ENCODE data around the gene RANBP6.
A peak's percentile ranks its signal among the peaks of the same experiment; 100 is the strongest.
"Not testable (repeated sequence)": the region's sequence is repeated elsewhere in the genome, so short reads cannot be mapped to it uniquely, and the experiment has no call there.

The RANBP6 gene

DNA sequence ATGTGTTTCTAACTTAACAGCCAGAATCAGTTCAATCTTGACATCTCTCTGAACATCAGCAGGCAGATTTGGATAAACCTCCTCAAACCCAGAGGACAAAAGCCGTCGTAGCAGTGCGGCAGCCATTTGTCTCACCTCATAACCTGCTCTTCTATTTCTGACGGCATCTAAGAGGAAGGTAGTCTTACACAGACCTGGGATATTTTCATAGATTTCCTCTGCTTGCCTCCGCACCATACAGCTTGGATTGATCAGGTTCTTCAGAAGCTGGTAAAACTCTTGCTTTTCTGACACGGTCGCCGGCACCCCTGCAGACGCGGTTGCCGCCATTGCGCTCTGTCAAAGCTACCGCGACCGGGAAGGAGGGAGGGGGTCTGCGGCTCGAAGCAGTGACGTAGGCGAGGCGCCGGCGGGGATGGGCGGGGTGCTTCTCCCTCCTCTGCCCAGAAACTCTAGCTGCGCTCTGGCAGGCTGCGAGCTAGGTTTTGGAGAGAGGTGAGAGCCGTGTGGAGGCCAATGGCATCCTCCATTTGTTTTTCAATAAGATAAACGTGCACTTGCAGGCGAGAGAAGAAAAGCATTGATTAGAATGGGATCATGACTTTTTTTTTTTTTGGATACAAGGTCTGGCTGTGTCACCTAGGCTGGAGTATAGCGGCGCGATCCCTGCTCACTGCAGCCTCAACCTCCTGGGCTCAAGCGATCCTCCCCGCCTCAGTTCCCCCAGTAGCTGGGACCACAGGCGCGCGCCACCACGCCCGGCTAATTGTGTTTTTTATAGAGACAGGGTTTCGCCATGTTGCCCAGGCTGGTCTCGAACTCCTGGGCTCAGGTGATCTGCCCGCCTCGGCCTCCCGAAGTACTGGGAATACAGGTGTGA, at the start of gene RANBP6:
Gene RANBP6, minus strand, starts transcription at position 347 of the 880 bp plus-strand sequence. Its CDS starts 17 bp downstream, at position 330.
- peak; percentile 73 to 85 for DNase-seq (ENCODE audit: low read depth in 1 of 2, low spot score in 1 of 2)

DNA sequence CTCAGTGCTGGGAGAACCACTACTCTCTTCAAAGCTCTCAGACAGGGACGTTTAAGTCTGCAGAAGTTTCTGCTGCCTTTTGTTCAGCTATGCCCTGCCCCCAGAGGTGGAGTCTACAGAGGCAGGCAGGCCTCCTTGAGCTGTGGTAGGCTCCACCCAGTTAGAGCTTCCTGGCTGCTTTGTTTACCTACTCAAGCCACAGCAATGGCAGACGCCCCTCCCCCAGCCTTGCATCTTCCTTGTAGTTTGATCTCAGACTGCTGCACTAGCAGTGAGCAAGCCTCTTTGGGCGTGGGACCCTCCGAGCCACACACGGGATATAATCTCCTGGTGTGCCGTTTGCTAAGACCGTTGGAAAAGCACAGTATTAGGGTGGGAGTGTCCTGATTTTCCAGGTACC, 47.7 kb upstream of the RANBP6 start:
- DNase-seq (ENCODE audit: low read depth in 1 of 2, low spot score in 1 of 2) = not testable (repeated sequence)

- no peak for DNase-seq (ENCODE audit: low read depth in 1 of 2, low spot score in 1 of 2)
Measured at GRCh38 chr9:6055666-6056065, 40.2 kb upstream of the RANBP6 start.

DNA sequence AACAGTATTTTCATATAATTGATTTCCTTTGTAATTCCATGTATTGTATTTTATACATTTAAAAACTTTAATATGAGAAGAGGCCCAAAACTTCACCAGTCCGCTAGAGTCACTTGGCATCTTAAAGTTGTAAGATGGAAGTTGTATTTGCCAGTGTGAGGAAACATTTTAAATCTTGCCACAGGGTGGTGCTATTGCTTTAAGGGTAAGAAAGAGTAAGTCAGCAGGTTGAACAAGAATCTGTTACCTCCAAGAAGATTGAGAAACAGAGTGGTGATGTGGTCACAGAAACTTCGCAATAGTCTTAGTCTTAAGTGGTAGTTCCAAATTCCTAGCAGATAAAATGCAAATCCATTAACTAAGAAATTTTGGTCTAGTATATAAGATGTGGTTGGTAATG, 39.8 kb upstream of the RANBP6 start:
- no peak for DNase-seq (ENCODE audit: low read depth in 1 of 2, low spot score in 1 of 2)

DNA sequence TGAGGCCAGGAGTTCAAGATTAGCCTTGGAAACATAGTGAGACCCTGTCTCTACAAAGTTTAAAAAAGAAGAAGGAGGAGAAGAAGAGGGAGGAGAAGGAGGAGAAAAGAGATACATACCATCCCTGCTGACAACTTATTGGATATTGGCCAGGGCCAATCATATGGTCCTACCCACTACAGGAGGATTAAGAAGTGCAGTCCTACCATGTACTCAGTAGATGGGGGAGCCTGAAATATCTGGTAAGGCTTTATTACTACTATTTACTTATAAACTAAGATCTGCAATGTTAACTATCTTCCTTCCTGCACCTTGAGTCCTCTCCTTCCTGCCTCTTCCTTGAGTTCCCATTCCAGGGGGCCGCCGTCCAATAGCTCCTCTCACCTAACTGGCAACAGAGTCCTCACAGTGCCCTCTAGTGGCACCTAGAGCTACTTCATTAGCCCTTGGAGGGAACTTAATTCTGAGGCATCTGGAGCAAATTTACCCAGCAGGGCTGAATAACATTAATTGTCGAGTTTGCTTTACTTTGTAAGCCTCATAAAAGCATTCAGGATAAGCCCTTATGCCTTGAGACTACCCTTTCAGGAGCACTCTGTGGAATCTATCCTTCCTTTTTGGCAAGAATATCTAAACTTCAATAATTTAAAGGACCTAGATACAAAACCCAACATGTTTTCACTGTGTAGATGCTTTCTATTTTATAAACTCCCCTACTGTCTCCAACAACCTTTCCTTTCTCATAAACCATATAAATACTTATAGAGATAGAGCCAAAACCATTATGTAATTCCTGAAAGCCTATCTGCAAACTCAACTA, 39.1 kb upstream of the RANBP6 start:
- peak in 1 of 2 donors; percentile 19 for DNase-seq (ENCODE audit: low read depth in 1 of 2, low spot score in 1 of 2)

DNA sequence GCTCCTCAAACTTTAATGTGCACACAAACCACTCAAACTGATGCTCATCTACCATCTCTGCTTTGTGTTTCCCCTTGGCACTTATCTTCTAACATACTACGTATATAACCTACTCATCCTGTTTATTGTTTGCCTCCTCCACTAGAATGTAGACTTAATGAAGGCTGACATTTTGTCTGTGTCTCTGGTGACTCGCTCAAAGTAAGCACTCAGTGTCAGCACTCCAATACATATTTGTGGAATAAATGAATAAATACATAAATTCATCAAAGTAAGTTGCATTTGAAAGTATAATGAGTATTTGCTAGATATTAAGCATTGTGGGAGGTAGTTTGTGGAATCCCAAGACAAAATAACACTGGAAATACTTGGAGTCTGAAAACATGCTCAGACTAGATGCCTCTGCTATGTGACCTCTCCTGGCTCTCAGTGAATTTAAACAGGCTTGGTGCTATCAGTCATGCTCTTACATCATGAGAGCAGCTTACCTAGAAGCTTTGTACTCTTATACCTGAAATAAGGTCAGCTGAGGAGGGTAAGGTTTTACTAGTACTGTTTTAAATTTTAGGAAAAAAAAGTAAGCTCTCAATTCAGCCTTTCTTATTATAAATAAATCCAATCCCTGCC, 37.0 kb upstream of the RANBP6 start:
- DNase-seq (ENCODE audit: low read depth in 1 of 2, low spot score in 1 of 2) = no peak

DNA sequence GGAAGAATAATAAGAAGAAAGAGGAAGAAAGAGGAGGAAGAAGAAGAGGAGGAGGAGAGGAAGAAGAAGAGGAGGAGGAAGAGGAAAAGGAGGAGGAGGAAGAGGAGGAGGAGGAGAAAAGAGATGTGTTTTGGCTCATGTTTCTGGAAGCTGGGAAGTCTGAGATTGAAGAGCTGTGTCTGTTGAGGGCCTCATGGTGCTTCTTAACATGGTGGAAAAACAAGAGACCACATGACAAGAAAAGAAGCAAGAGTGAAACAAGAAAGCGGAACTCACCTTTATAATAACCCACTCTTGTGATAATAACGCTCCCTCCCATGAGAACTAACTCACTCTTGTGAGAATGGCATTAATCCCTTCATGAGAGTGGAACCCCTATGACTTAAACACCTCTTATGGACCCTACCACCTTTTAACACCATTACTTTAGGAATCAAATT, 36.1 kb upstream of the RANBP6 start:
- no peak for DNase-seq (ENCODE audit: low read depth in 1 of 2, low spot score in 1 of 2)

DNA sequence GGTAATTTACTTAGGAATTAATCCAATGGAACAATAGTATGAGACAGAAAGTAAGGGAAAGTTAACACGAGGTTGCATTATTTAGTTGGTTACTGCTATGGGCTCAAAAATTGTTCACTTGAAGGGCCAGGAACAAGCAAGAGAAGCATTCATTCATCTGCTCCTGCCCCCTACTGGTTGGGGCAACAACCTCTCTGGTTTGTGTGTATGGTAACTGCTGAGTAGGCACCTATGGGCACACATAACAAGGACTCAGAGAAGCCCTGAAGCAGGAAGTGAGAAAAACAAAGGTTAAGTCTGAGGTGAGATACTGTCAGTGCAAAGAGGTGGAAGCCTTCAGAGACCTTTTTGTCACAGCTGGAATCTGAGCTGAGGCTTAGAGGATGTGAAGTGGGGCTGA, 34.4 kb upstream of the RANBP6 start:
- DNase-seq (ENCODE audit: low read depth in 1 of 2, low spot score in 1 of 2) = no peak

- DNase-seq (ENCODE audit: low read depth in 1 of 2, low spot score in 1 of 2) = no peak
Measured at GRCh38 chr9:6048039-6048438, 32.6 kb upstream of the RANBP6 start.

GRCh38 chr9:6047020-6047419, 31.6 kb upstream of the RANBP6 start:
- DNase-seq (ENCODE audit: low read depth in 1 of 2, low spot score in 1 of 2) = no peak

DNA sequence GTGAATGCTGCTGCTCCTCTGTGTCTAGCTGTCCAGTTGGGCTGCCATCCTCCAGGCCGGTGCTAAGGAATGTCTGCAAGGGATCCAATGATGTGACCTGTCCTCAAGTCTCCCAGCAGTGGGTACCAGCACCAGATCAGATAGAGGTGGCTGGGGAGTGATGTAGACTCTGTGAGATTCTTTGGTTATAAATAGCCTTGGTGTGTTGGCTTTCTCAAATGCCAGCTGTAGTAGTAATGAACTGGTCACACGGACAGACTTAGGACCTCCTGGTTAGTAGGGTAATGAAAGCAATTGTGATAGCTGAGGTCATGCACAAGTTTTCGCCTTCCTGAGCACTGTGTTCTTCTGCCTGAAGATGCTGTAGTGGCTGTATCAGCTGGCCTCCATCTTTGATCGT, 29.9 kb upstream of the RANBP6 start:
- no peak for DNase-seq (ENCODE audit: low read depth in 1 of 2, low spot score in 1 of 2)

DNA sequence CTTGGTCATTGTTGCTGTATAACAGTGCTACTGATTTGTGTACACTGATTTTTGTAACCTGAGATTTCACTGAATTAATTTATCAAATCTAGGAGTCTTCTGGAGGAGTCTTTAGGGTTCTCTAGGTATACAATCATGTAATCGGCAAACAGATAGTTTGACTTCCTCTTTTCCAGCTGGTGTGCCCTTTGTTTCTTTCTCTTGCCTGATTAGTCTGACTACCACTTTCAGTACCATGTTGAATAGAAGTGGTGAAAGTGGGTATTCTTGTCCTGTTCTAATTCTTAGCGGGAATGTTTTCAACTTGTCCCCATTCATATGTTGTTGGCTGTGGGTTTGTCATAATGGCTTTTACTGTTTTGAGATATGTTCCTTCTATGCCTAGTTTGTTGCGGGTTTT, 24.7 kb upstream of the RANBP6 start:
- no peak for DNase-seq (ENCODE audit: low read depth in 1 of 2, low spot score in 1 of 2)

DNA sequence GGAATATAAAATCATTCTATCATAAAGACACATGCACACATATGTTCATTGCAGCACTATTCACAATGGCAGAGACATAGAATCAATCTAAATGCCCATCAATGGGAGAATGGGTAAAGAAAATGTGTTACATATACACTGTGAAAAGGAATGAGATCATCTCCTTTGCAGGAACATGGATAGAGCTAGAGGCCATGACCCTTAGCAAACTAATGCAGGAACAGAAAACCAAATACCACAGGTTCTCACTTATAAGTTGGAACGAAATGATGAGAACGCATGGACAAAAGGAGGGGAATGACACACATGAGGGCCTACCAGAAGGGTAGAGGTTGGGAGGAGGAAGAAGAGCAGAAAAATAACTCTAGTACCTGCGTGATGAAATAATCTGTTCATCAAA, 21.0 kb upstream of the RANBP6 start:
- no peak for DNase-seq (ENCODE audit: low read depth in 1 of 2, low spot score in 1 of 2)

DNA sequence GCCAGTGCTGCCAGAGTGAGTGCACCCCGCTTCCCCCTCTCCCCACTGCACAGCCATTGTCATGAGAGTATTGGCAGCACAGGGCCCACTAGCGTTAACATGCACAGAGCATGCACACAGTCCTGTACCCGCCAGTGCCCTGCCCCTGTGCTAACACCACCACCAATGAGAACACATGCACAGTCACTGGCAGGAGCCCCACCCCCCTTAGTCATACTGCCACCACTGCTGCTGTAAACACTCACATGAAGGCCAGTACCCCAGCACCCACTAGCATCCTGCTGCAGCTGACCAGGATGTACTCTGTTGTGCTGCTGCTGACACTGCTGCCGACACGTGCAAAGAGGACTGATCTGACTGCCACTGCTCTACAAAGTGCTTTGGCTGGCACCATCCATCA, 19.5 kb upstream of the RANBP6 start:
- no peak for DNase-seq (ENCODE audit: low read depth in 1 of 2, low spot score in 1 of 2)

- DNase-seq (ENCODE audit: low read depth in 1 of 2, low spot score in 1 of 2) = no peak
Measured at GRCh38 chr9:6029604-6030274, 14.3 kb upstream of the RANBP6 start.

DNA sequence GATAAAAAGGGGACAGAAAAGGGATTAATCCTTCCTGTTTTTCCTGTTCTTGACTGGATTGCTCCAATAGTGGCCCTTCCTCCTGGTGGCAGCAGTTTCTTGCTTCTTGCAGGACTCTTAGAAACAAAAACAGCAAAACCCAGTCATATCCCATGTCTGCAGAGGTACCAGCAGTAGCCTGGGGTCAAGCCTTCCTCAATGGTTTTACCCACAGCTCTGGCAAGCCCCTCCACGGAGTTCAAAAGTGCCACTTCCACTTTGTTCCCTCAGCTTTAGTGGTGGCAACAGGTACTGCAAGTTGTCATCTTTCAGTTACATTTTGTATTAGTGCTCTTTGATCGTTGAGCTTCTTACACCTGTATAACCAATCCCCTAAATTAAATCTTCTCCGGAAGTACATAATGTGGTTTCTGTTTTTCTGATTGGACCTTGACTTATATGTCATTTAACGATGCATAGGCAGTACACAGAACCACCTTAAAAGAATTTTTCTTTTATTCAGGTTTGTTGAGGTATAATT, 8.7 kb upstream of the RANBP6 start:
- no peak for DNase-seq (ENCODE audit: low read depth in 1 of 2, low spot score in 1 of 2)

GRCh38 chr9:6016975-6017374, 1.6 kb upstream of the RANBP6 start:
- DNase-seq (ENCODE audit: low read depth in 1 of 2, low spot score in 1 of 2) = not testable (repeated sequence)

GRCh38 chr9:6014670-6015270, 654 bp downstream of the RANBP6 start:
- DNase-seq (ENCODE audit: low read depth in 1 of 2, low spot score in 1 of 2) = no peak

- DNase-seq (ENCODE audit: low read depth in 1 of 2, low spot score in 1 of 2) = peak; percentile 79 to 85
Measured at GRCh38 chr9:6008169-6008979, 7.0 kb downstream of the RANBP6 start.

DNA sequence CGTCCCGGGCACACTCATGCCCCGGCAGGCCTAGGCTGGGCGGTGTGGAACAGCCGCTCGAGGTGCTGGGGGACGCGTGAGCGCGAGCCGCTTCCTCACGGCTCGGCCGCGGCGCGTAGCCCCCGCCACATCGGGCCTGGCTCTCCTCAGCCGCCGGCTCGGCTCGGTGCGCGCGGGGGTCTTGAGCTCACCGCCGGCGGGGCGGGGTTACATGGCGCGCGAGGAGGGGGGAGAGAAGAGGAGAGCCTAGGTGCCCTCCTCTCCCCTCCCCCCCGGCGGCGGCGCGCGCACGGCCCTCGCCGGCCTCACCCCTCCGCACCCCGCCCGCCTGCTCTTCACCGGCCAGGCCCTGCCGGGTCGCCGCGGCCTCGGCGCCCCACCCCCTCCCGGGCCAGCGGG, 7.7 kb downstream of the RANBP6 start:
- DNase-seq (ENCODE audit: low read depth in 1 of 2, low spot score in 1 of 2) = peak; percentile 60 to 72
